ENCODE measurements around the gene FNDC7.

GRCh38 chr1:108742253-108742652, 29.5 kb downstream of the FNDC7 start:
- no peak for TF ChIP-seq POLR2AphosphoS5 (IDR thresholded peaks at IDR 0.05; ENCODE audit: low read depth, low read length)
- no peak for TF ChIP-seq CTCF (IDR thresholded peaks at IDR 0.05)

All from SK-N-SH (cell line).